ENCODE results near the gene TRIM3. TPM values are rescaled to one million over a fixed set of nuclear protein-coding genes. Genes with fewer than 3 reads are reported as not detected.

TRIM3 gene
- total RNA-seq, 1 experiment from 2014 or later, result 13.4 TPM

- ChIA-PET POLR2A (interaction anchor here (2.1 kb wide), 1 partner anchor 8 kb away, joined by 4 read pairs; the partner anchor contains the start of genes ARFIP2 and TIMM10B), CTCF (no interaction called here), RAD21 (ENCODE audit: low non-redundant PET in 1 of 2, low total read pairs in 2 of 2, uncharacterized antibody in 2 of 2, unreplicated experiment in 2 of 2) (no interaction called here)
- Histone ChIP-seq H4K20me1 (ENCODE audit: insufficient read depth) (no peaks in the 10 kb centered on the region), H3K4me3 (replicated peaks in 1 of 2; ENCODE audit: low read depth in 1 of 2, low read length in 2 of 2) (no peak overlapping the region), H3K27me3 (ENCODE audit: insufficient read depth, low read length) (no peaks in the 10 kb centered on the region), H3K4me1 (ENCODE audit: control insufficient read depth in 1 of 2, insufficient read depth in 2 of 2, low read length in 2 of 2) (no peaks in the 10 kb centered on the region), H3K9me2 (ENCODE audit: insufficient read depth) (no peaks in the 10 kb centered on the region), H3K79me2 (ENCODE audit: insufficient read depth, low read length) (no peaks in the 10 kb centered on the region), H3K36me3 (ENCODE audit: control insufficient read depth in 1 of 2, insufficient read depth in 2 of 2, low read length in 2 of 2) (peaks cover 12 to 28% of the 10 kb centered on the region in 2 experiments), H3K9ac (ENCODE audit: low read length) (no peak overlapping the region), H3K4me2 (ENCODE audit: low read length) (no peak overlapping the region), H3K9me3 (ENCODE audit: control insufficient read depth in 1 of 2, insufficient read depth in 1 of 2, low read depth in 1 of 2, low read length in 2 of 2) (no peaks in the 10 kb centered on the region), H2AFZ (ENCODE audit: low read depth, low read length, poor library complexity, severe bottlenecking) (no peak overlapping the region), H3K27ac (ENCODE audit: low read depth, low read length) (no peak overlapping the region)
- DNase-seq (ENCODE audit: low read depth, low spot score) (no peak), ATAC-seq (no peak)
- TF ChIP-seq POLR2A (IDR thresholded peaks at IDR 0.05; ENCODE audit: borderline replicate concordance, extremely low read depth, insufficient read depth, insufficient read length) (no peak), SRF (IDR thresholded peaks at IDR 0.05; ENCODE audit: low read depth) (no peak), EGR1 (IDR thresholded peaks at IDR 0.05; ENCODE audit: low read depth) (no peak), SP1 (IDR thresholded peaks at IDR 0.05; ENCODE audit: low read depth) (no peak), ZFX (IDR thresholded peaks at IDR 0.05) (no peak), ELF1 (IDR thresholded peaks at IDR 0.05; ENCODE audit: borderline replicate concordance, low read depth) (no peak), CEBPB (IDR thresholded peaks at IDR 0.05; ENCODE audit: low read depth) (no peak), MAX (IDR thresholded peaks at IDR 0.05) (no peak), ZBTB33 (IDR thresholded peaks at IDR 0.05; ENCODE audit: extremely low read depth, insufficient replicate concordance, low read length) (no peak)
- BruUV-seq (replicated peaks), result no TSS peak
- intact Hi-C loops (cut with micrococcal nuclease), result no loop called here
Observed at GRCh38 chr11:6488821-6489220, 15.1 kb upstream of the TRIM3 start.

GRCh38 chr11:6488342-6488741 is 14.6 kb upstream of the TRIM3 start:
- intact Hi-C loops (cut with micrococcal nuclease), result no loop called here
- Histone ChIP-seq H4K20me1 (ENCODE audit: insufficient read depth) (no peaks in the 10 kb centered on the region), H3K9me3 (ENCODE audit: control insufficient read depth in 1 of 2, insufficient read depth in 1 of 2, low read depth in 1 of 2, low read length in 2 of 2) (no peaks in the 10 kb centered on the region), H3K79me2 (ENCODE audit: insufficient read depth, low read length) (peaks cover 5% of the 10 kb centered on the region), H3K9me2 (ENCODE audit: insufficient read depth) (no peaks in the 10 kb centered on the region), H3K4me1 (ENCODE audit: control insufficient read depth in 1 of 2, insufficient read depth in 2 of 2, low read length in 2 of 2) (no peaks in the 10 kb centered on the region), H3K27me3 (ENCODE audit: insufficient read depth, low read length) (no peaks in the 10 kb centered on the region), H2AFZ (ENCODE audit: low read depth, low read length, poor library complexity, severe bottlenecking) (no peak overlapping the region), H3K4me3 (replicated peaks in 1 of 2; ENCODE audit: low read depth in 1 of 2, low read length in 2 of 2) (no peak overlapping the region), H3K9ac (ENCODE audit: low read length) (no peak overlapping the region), H3K27ac (ENCODE audit: low read depth, low read length) (no peak overlapping the region), H3K36me3 (ENCODE audit: control insufficient read depth in 1 of 2, insufficient read depth in 2 of 2, low read length in 2 of 2) (peaks cover 17 to 33% of the 10 kb centered on the region in 2 experiments), H3K4me2 (ENCODE audit: low read length) (no peak overlapping the region)
- ATAC-seq, result no peak
- ChIA-PET RAD21 (ENCODE audit: low non-redundant PET in 1 of 2, low total read pairs in 2 of 2, uncharacterized antibody in 2 of 2, unreplicated experiment in 2 of 2) (no interaction called here), POLR2A (no interaction called here), CTCF (no interaction called here)
- TF ChIP-seq EGR1 (IDR thresholded peaks at IDR 0.05; ENCODE audit: low read depth), result no peak
- no peak for TF ChIP-seq CBX3 (IDR thresholded peaks at IDR 0.05; ENCODE audit: low read depth)
- DNase-seq (ENCODE audit: low read depth, low spot score), result no peak
- BruUV-seq (replicated peaks), result no TSS peak
